T-helper 2 cell treated with Interferon-gamma antibody and Interleukin-4, amounts not matched to agents 5 μg/mL and 100 μg/mL, for 36 hours (primary cell): ENCODE measurements around the gene SRSF12.
"Not testable (repeated sequence)": the region's sequence is repeated elsewhere in the genome, so short reads cannot be mapped to it uniquely, and the experiment has no call there.

Experiments
- DNase-seq: peaks from one replicate; pipeline ENCODE4 v3.0.0; 2021; ENCODE audit warnings: low spot score
- H3K27ac Mint-ChIP-seq: one replicate; pipeline ENCODE4 v1.8.0; 2021; ENCODE audit warnings: mild to moderate bottlenecking, mixed read lengths
- H3K27me3 Mint-ChIP-seq: one replicate; pipeline ENCODE4 v1.8.0; 2021; ENCODE audit warnings: low read depth, mixed read lengths
- H3K36me3 Mint-ChIP-seq: one replicate; pipeline ENCODE4 v1.8.0; 2021; ENCODE audit warnings: low read depth, mixed read lengths
- H3K4me1 Mint-ChIP-seq: one replicate; pipeline ENCODE4 v1.8.0; 2021; ENCODE audit warnings: low read depth, mixed read lengths
- H3K4me3 Mint-ChIP-seq: one replicate; pipeline ENCODE4 v1.8.0; 2022; ENCODE audit warnings: mild to moderate bottlenecking, moderate library complexity, mixed read lengths
- H3K9me3 Mint-ChIP-seq: one replicate; pipeline ENCODE4 v1.8.0; 2021; ENCODE audit warnings: mixed read lengths

SRSF12 gene

GRCh38 chr6:89073014-89073620 is 44.8 kb downstream of the SRSF12 start:
- Mint-ChIP-seq H3K36me3 (no peaks in the 10 kb centered on the region), H3K4me1 (peaks cover 4% of the 10 kb centered on the region), H3K27me3 (peaks cover 4% of the 10 kb centered on the region), H3K27ac (no peak overlapping the region), H3K4me3 (no peak overlapping the region), H3K9me3 (no peaks in the 10 kb centered on the region)
- DNase-seq = no peak

- Mint-ChIP-seq H3K36me3 (no peaks in the 10 kb centered on the region), H3K27me3 (peaks cover 16% of the 10 kb centered on the region), H3K9me3 (no peaks in the 10 kb centered on the region), H3K4me3 (no peak overlapping the region), H3K4me1 (no peaks in the 10 kb centered on the region), H3K27ac (no peak overlapping the region)
- no peak for DNase-seq
These were observed 46.8 kb downstream of the SRSF12 start for GRCh38 chr6:89071036-89071435.

GRCh38 chr6:89069536-89070163 is 48.2 kb downstream of the SRSF12 start:
- H3K9me3 Mint-ChIP-seq = no peaks in the 10 kb centered on the region
- peaks cover 16% of the 10 kb centered on the region for H3K27me3 Mint-ChIP-seq
- no peaks in the 10 kb centered on the region for H3K4me1 Mint-ChIP-seq
- no peak overlapping the region for H3K27ac Mint-ChIP-seq
- no peak overlapping the region for H3K4me3 Mint-ChIP-seq
- H3K36me3 Mint-ChIP-seq = no peaks in the 10 kb centered on the region
- no peak for DNase-seq

GRCh38 chr6:89068695-89069094 is 49.2 kb downstream of the SRSF12 start:
- Mint-ChIP-seq H3K9me3 (no peaks in the 10 kb centered on the region), H3K4me1 (no peaks in the 10 kb centered on the region), H3K4me3 (no peak overlapping the region), H3K27ac (no peak overlapping the region), H3K36me3 (no peaks in the 10 kb centered on the region), H3K27me3 (peaks cover 16% of the 10 kb centered on the region)
- no peak for DNase-seq

GRCh38 chr6:89067796-89068195 is 50.1 kb downstream of the SRSF12 start:
- Mint-ChIP-seq H3K27ac (no peak overlapping the region), H3K9me3 (no peaks in the 10 kb centered on the region), H3K4me1 (no peaks in the 10 kb centered on the region), H3K27me3 (peaks cover 16% of the 10 kb centered on the region), H3K36me3 (no peaks in the 10 kb centered on the region), H3K4me3 (no peak overlapping the region)
- DNase-seq = no peak

GRCh38 chr6:89066940-89067646 is 50.8 kb downstream of the SRSF12 start:
- peaks cover 16% of the 10 kb centered on the region for H3K27me3 Mint-ChIP-seq
- H3K27ac Mint-ChIP-seq = no peak overlapping the region
- H3K4me1 Mint-ChIP-seq = no peaks in the 10 kb centered on the region
- DNase-seq = no peak
- H3K36me3 Mint-ChIP-seq = no peaks in the 10 kb centered on the region
- H3K4me3 Mint-ChIP-seq = no peak overlapping the region
- no peaks in the 10 kb centered on the region for H3K9me3 Mint-ChIP-seq

- H3K36me3 Mint-ChIP-seq, DNase-seq, H3K4me3 Mint-ChIP-seq, H3K9me3 Mint-ChIP-seq, H3K27ac Mint-ChIP-seq, H3K4me1 Mint-ChIP-seq: not testable (repeated sequence)
- H3K27me3 Mint-ChIP-seq = peaks cover 16% of the 10 kb centered on the region
These were observed 51.8 kb downstream of the SRSF12 start for GRCh38 chr6:89066121-89066520.

GRCh38 chr6:89064931-89065330 is 52.9 kb downstream of the SRSF12 start:
- H3K9me3 Mint-ChIP-seq, H3K4me3 Mint-ChIP-seq, H3K36me3 Mint-ChIP-seq, DNase-seq, H3K4me1 Mint-ChIP-seq, H3K27ac Mint-ChIP-seq: not testable (repeated sequence)
- peaks cover 16% of the 10 kb centered on the region for H3K27me3 Mint-ChIP-seq

GRCh38 chr6:89063881-89064280 is 54.0 kb downstream of the SRSF12 start:
- Mint-ChIP-seq H3K9me3 (no peaks in the 10 kb centered on the region), H3K4me1 (no peaks in the 10 kb centered on the region), H3K27ac (no peak overlapping the region), H3K36me3 (no peaks in the 10 kb centered on the region), H3K4me3 (no peak overlapping the region), H3K27me3 (peaks cover 12% of the 10 kb centered on the region)
- no peak for DNase-seq

GRCh38 chr6:89059227-89059626 is 58.6 kb downstream of the SRSF12 start:
- no peaks in the 10 kb centered on the region for H3K9me3 Mint-ChIP-seq
- H3K36me3 Mint-ChIP-seq = no peaks in the 10 kb centered on the region
- no peak for DNase-seq
- H3K27ac Mint-ChIP-seq = no peak overlapping the region
- H3K4me3 Mint-ChIP-seq = no peak overlapping the region
- H3K27me3 Mint-ChIP-seq = peaks cover 7% of the 10 kb centered on the region
- no peaks in the 10 kb centered on the region for H3K4me1 Mint-ChIP-seq

- no peak overlapping the region for H3K4me3 Mint-ChIP-seq
- H3K27me3 Mint-ChIP-seq = peaks cover 7% of the 10 kb centered on the region
- no peaks in the 10 kb centered on the region for H3K4me1 Mint-ChIP-seq
- no peak overlapping the region for H3K27ac Mint-ChIP-seq
- H3K36me3 Mint-ChIP-seq = no peaks in the 10 kb centered on the region
- H3K9me3 Mint-ChIP-seq = peaks cover 4% of the 10 kb centered on the region
- DNase-seq = no peak
These were observed 59.2 kb downstream of the SRSF12 start for GRCh38 chr6:89058627-89059026.

- H3K4me1 Mint-ChIP-seq = no peaks in the 10 kb centered on the region
- no peaks in the 10 kb centered on the region for H3K36me3 Mint-ChIP-seq
- no peak for DNase-seq
- H3K4me3 Mint-ChIP-seq = no peak overlapping the region
- peaks cover 4% of the 10 kb centered on the region for H3K9me3 Mint-ChIP-seq
- peaks cover 7% of the 10 kb centered on the region for H3K27me3 Mint-ChIP-seq
- no peak overlapping the region for H3K27ac Mint-ChIP-seq
These were observed 60.1 kb downstream of the SRSF12 start for GRCh38 chr6:89057759-89058158.

- no peak for DNase-seq
- H3K27me3 Mint-ChIP-seq = peaks cover 7% of the 10 kb centered on the region
- no peak overlapping the region for H3K27ac Mint-ChIP-seq
- H3K4me3 Mint-ChIP-seq = no peak overlapping the region
- H3K4me1 Mint-ChIP-seq = peaks cover 11% of the 10 kb centered on the region
- H3K9me3 Mint-ChIP-seq = peaks cover 4% of the 10 kb centered on the region
- H3K36me3 Mint-ChIP-seq = no peaks in the 10 kb centered on the region
These were observed 63.7 kb downstream of the SRSF12 start for GRCh38 chr6:89054208-89054607.

GRCh38 chr6:89051676-89052075 is 66.2 kb downstream of the SRSF12 start:
- no peak for DNase-seq
- Mint-ChIP-seq H3K4me1 (peaks cover 11% of the 10 kb centered on the region), H3K9me3 (peaks cover 4% of the 10 kb centered on the region), H3K27ac (no peak overlapping the region), H3K36me3 (no peaks in the 10 kb centered on the region), H3K27me3 (peaks cover 7% of the 10 kb centered on the region), H3K4me3 (no peak overlapping the region)
